SU-DHL-6 (cell line): ENCODE measurements around the gene ABL2.

Experiments
- EZH2phosphoT487 ChIP-seq: fragments of 200-600 bp; sonication (generic), shearing (Covaris generic); conservative IDR thresholded peaks from 2 replicates; pipeline ENCODE4 v1.6.1; 2018; ENCODE audit warnings: mild to moderate bottlenecking, antibody characterized with exemption, low read length, moderate library complexity, mixed read lengths
- TF ChIP-seq, protein P1 (sequence below): fragments of 200-600 bp; sonication (generic); IDR thresholded peaks from one replicate; pipeline ENCODE4 v1.5.1; 2017; ENCODE audit warnings: antibody characterized with exemption, mild to moderate bottlenecking, low read length, moderate library complexity; ENCODE audit not compliant: insufficient read depth, poor library complexity, severe bottlenecking

DNA sequence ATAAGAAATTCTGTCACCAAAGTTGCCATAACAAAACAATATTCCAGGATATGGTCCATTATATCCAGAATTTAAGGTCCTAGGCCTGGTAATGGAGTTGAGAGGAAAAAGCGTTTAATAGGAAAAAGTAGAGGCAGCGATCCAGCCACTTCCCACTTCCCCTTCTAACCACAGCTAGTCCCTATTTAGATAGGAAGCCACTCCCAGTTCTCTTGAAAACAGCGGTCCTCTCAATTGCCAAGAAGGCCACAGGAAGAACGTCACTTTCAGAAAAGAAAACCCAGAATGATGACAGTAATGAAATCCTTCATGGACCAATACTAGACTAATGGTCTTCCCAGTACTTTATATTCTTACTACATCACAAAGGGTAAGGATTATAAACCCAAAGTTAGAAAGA lies 38.6 kb downstream of the ABL2 start:
- TF ChIP-seq EZH2phosphoT487, result no peak
- TF ChIP-seq, protein P1, sequence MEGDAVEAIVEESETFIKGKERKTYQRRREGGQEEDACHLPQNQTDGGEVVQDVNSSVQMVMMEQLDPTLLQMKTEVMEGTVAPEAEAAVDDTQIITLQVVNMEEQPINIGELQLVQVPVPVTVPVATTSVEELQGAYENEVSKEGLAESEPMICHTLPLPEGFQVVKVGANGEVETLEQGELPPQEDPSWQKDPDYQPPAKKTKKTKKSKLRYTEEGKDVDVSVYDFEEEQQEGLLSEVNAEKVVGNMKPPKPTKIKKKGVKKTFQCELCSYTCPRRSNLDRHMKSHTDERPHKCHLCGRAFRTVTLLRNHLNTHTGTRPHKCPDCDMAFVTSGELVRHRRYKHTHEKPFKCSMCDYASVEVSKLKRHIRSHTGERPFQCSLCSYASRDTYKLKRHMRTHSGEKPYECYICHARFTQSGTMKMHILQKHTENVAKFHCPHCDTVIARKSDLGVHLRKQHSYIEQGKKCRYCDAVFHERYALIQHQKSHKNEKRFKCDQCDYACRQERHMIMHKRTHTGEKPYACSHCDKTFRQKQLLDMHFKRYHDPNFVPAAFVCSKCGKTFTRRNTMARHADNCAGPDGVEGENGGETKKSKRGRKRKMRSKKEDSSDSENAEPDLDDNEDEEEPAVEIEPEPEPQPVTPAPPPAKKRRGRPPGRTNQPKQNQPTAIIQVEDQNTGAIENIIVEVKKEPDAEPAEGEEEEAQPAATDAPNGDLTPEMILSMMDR, result no peak
